HG02885 (cell line): ENCODE measurements around the gene SIAH1.
"Not testable (repeated sequence)": the region's sequence is repeated elsewhere in the genome, so short reads cannot be mapped to it uniquely, and the experiment has no call there.

Source experiments
- ATAC-seq: cut with Tn5 transposase; IDR thresholded peaks from one replicate; pipeline ENCODE4 v1.9.1; 2021; ENCODE audit warnings: mild to moderate bottlenecking; ENCODE audit not compliant: unreplicated experiment, poor library complexity

Gene SIAH1

GRCh38 chr16:48340054-48340453, 45.2 kb downstream of the SIAH1 start:
- no peak for ATAC-seq

- no peak for ATAC-seq
Observed at GRCh38 chr16:48335961-48336360, 49.3 kb downstream of the SIAH1 start.

- ATAC-seq: no peak
Observed at GRCh38 chr16:48334325-48334724, 50.9 kb downstream of the SIAH1 start.

GRCh38 chr16:48332978-48333377, 52.2 kb downstream of the SIAH1 start:
- no peak for ATAC-seq

- no peak for ATAC-seq
Observed at GRCh38 chr16:48330841-48331192, 54.4 kb downstream of the SIAH1 start.

- no peak for ATAC-seq
Observed at GRCh38 chr16:48330189-48330840, 54.9 kb downstream of the SIAH1 start.

GRCh38 chr16:48329138-48329537, 56.1 kb downstream of the SIAH1 start:
- ATAC-seq: no peak

GRCh38 chr16:48326915-48327314, 58.3 kb downstream of the SIAH1 start:
- ATAC-seq: no peak

- no peak for ATAC-seq
Observed at GRCh38 chr16:48323783-48324775, 61.1 kb downstream of the SIAH1 start.

GRCh38 chr16:48321317-48322036, 63.7 kb downstream of the SIAH1 start:
- no peak for ATAC-seq

GRCh38 chr16:48318630-48319029, 66.6 kb downstream of the SIAH1 start:
- no peak for ATAC-seq

GRCh38 chr16:48317614-48318315, 67.4 kb downstream of the SIAH1 start:
- no peak for ATAC-seq

GRCh38 chr16:48317026-48317425, 68.2 kb downstream of the SIAH1 start:
- ATAC-seq: no peak

GRCh38 chr16:48313905-48314304, 71.3 kb downstream of the SIAH1 start:
- ATAC-seq: not testable (repeated sequence)

GRCh38 chr16:48310908-48311641, 74.1 kb downstream of the SIAH1 start:
- ATAC-seq: no peak
